ENCODE data around the gene CDHR3.

DNA sequence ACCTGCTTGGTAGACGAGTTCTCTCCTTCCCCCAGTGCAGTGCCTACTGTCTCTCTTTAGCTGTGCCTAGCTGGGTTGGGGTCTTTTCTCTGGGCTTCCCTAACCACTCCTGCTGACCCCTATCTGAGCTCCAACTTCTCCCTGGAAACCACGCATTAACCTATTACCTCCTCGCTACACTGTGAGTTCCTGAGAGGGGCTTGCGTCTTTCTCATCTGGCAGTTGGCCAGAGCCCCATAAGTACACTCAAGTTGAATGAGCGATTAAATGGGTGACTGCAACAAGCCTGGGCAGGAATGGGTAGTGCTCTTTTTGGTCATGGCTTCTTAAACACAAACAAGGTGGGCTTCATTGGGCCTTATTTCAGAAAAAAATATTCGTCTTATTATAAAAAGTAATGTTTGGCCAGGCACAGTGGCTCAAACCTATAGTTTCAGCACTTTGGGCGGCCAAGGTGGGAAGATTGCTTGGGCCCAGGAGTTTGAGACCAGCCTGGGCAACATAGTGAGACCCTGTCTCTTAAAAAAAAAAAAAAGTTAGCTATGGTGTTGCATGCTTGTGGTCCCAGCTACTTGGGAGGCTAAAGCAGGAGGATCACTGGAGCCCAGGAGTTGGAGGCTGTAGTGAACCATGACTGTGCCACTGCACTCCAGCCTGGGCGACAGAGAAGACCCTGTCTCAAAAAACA, 107.6 kb downstream of the CDHR3 start:
- no peak for TF ChIP-seq SIN3A (conservative IDR thresholded peaks at IDR 0.05 in 1 of 2, IDR thresholded peaks at IDR 0.05 in 1 of 2; ENCODE audit: low read depth in 1 of 2, low read length in 2 of 2)
- TF ChIP-seq, protein P1, sequence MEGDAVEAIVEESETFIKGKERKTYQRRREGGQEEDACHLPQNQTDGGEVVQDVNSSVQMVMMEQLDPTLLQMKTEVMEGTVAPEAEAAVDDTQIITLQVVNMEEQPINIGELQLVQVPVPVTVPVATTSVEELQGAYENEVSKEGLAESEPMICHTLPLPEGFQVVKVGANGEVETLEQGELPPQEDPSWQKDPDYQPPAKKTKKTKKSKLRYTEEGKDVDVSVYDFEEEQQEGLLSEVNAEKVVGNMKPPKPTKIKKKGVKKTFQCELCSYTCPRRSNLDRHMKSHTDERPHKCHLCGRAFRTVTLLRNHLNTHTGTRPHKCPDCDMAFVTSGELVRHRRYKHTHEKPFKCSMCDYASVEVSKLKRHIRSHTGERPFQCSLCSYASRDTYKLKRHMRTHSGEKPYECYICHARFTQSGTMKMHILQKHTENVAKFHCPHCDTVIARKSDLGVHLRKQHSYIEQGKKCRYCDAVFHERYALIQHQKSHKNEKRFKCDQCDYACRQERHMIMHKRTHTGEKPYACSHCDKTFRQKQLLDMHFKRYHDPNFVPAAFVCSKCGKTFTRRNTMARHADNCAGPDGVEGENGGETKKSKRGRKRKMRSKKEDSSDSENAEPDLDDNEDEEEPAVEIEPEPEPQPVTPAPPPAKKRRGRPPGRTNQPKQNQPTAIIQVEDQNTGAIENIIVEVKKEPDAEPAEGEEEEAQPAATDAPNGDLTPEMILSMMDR (IDR thresholded peaks at IDR 0.05; ENCODE audit: control extremely low read depth in 1 of 3, insufficient read depth in 1 of 3, low read depth in 1 of 3, low read length in 3 of 3), result no peak
- no peak for TF ChIP-seq NANOG (IDR thresholded peaks at IDR 0.05; ENCODE audit: insufficient read depth, low read depth, low read length, poor library complexity, severe bottlenecking)
- no peak for TF ChIP-seq JUN (IDR thresholded peaks at IDR 0.05; ENCODE audit: low read depth, low read length)
- TF ChIP-seq, protein P2, sequence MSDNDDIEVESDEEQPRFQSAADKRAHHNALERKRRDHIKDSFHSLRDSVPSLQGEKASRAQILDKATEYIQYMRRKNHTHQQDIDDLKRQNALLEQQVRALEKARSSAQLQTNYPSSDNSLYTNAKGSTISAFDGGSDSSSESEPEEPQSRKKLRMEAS (IDR thresholded peaks at IDR 0.05), result no peak
- TF ChIP-seq EGR1 (IDR thresholded peaks at IDR 0.05; ENCODE audit: borderline replicate concordance, low read depth, low read length), result no peak
- no peak for TF ChIP-seq EP300 (IDR thresholded peaks at IDR 0.05; ENCODE audit: borderline replicate concordance in 1 of 2, low read depth in 2 of 2, low read length in 2 of 2)
- TF ChIP-seq CEBPB (IDR thresholded peaks at IDR 0.05; ENCODE audit: low read depth, low read length), result no peak
- no peak for TF ChIP-seq RAD21 (IDR thresholded peaks at IDR 0.05 in 1 of 2, conservative IDR thresholded peaks at IDR 0.05 in 1 of 2; ENCODE audit: low read depth in 2 of 2, low read length in 2 of 2)
- TF ChIP-seq CREB1 (IDR thresholded peaks at IDR 0.05), result no peak
- no peak for TF ChIP-seq BCL11A (IDR thresholded peaks at IDR 0.05; ENCODE audit: low read depth in 2 of 2, low read length in 2 of 2)
- TF ChIP-seq, protein P3, sequence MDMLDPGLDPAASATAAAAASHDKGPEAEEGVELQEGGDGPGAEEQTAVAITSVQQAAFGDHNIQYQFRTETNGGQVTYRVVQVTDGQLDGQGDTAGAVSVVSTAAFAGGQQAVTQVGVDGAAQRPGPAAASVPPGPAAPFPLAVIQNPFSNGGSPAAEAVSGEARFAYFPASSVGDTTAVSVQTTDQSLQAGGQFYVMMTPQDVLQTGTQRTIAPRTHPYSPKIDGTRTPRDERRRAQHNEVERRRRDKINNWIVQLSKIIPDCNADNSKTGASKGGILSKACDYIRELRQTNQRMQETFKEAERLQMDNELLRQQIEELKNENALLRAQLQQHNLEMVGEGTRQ (IDR thresholded peaks at IDR 0.05; ENCODE audit: low read length), result no peak
- no peak for TF ChIP-seq HDAC6 (IDR thresholded peaks at IDR 0.05; ENCODE audit: low read depth, low read length)
- TF ChIP-seq SUZ12 (IDR thresholded peaks at IDR 0.05; ENCODE audit: low read length), result no peak
